Stromal cell of bone marrow (primary cell): Measurements from ENCODE around the gene QPRT.
"Not testable (repeated sequence)": the region's sequence is repeated elsewhere in the genome, so short reads cannot be mapped to it uniquely, and the experiment has no call there.

Experiments
- DNase-seq: peaks from one replicate; pipeline ENCODE4 v3.0.0-alpha.2; 2012; ENCODE audit warnings: low read depth

The QPRT gene

GRCh38 chr16:29746518-29746917 lies 67.5 kb downstream of the QPRT start:
- not testable (repeated sequence) for DNase-seq
